ENCODE results near the gene LMBR1.

Gene LMBR1

GRCh38 chr7:156793334-156793733 is 99.6 kb downstream of the LMBR1 start:
- H2AFZ ChIP-seq (ENCODE audit: low read depth, low read length, severe bottlenecking) = no peak overlapping the region
- H3K9me3 ChIP-seq (ENCODE audit: insufficient read depth, low read length) = no peaks in the 10 kb centered on the region
- no peaks in the 10 kb centered on the region; the same call in 1 of the 2 replicates for H3K36me3 ChIP-seq (ENCODE audit: low read length)
- TF ChIP-seq CTCF (IDR thresholded peaks at IDR 0.05; ENCODE audit: insufficient read depth, low read length, poor library complexity, severe bottlenecking) (no peak), EZH2phosphoT487 (conservative IDR thresholded peaks at IDR 0.05; ENCODE audit: low read length) (no peak)
- H3K79me2 ChIP-seq (ENCODE audit: insufficient read depth, low read length) = no peaks in the 10 kb centered on the region
- no peak overlapping the region for H3K9ac ChIP-seq (ENCODE audit: low read length)
- H3K27ac ChIP-seq (ENCODE audit: low read depth, low read length) = no peak overlapping the region
- H3K4me3 ChIP-seq (ENCODE audit: insufficient read depth, low read length, poor library complexity, severe bottlenecking) = no peak overlapping the region
- H4K20me1 ChIP-seq (ENCODE audit: low read depth, low read length) = no peaks in the 10 kb centered on the region
- H3F3A ChIP-seq (ENCODE audit: insufficient read depth) = no peaks in the 10 kb centered on the region
- H3K27me3 ChIP-seq (ENCODE audit: low read length) = no peaks in the 10 kb centered on the region
- no peak overlapping the region for H3K4me2 ChIP-seq (ENCODE audit: low read depth, low read length, poor library complexity, severe bottlenecking)
- no peaks in the 10 kb centered on the region for H3K9me2 ChIP-seq (replicated peaks; ENCODE audit: insufficient read depth, low read length)

GRCh38 chr7:156792611-156793010 is 100.4 kb downstream of the LMBR1 start:
- no peaks in the 10 kb centered on the region for H4K20me1 ChIP-seq (ENCODE audit: low read depth, low read length)
- no peaks in the 10 kb centered on the region for H3F3A ChIP-seq (ENCODE audit: insufficient read depth)
- TF ChIP-seq CTCF (IDR thresholded peaks at IDR 0.05; ENCODE audit: insufficient read depth, low read length, poor library complexity, severe bottlenecking) (no peak), EZH2phosphoT487 (conservative IDR thresholded peaks at IDR 0.05; ENCODE audit: low read length) (no peak)
- H3K27ac ChIP-seq (ENCODE audit: low read depth, low read length) = no peak overlapping the region
- H3K79me2 ChIP-seq (ENCODE audit: insufficient read depth, low read length) = no peaks in the 10 kb centered on the region
- H2AFZ ChIP-seq (ENCODE audit: low read depth, low read length, severe bottlenecking) = no peak overlapping the region
- H3K4me2 ChIP-seq (ENCODE audit: low read depth, low read length, poor library complexity, severe bottlenecking) = no peak overlapping the region
- H3K36me3 ChIP-seq (ENCODE audit: low read length) = no peaks in the 10 kb centered on the region; the same call in 1 of the 2 replicates
- no peaks in the 10 kb centered on the region for H3K27me3 ChIP-seq (ENCODE audit: low read length)
- H3K9ac ChIP-seq (ENCODE audit: low read length) = no peak overlapping the region
- no peaks in the 10 kb centered on the region for H3K9me3 ChIP-seq (ENCODE audit: insufficient read depth, low read length)
- no peak overlapping the region for H3K4me3 ChIP-seq (ENCODE audit: insufficient read depth, low read length, poor library complexity, severe bottlenecking)
- H3K9me2 ChIP-seq (replicated peaks; ENCODE audit: insufficient read depth, low read length) = no peaks in the 10 kb centered on the region

GRCh38 chr7:156791241-156791640 is 101.7 kb downstream of the LMBR1 start:
- no peak overlapping the region for H3K27ac ChIP-seq (ENCODE audit: low read depth, low read length)

More at GRCh38 chr7:156791241-156791640, 101.7 kb downstream of the LMBR1 start:
- Histone ChIP-seq H3K36me3 (ENCODE audit: low read length) (no peaks in the 10 kb centered on the region; the same call in 1 of the 2 replicates), H3K4me2 (ENCODE audit: low read depth, low read length, poor library complexity, severe bottlenecking) (no peak overlapping the region), H2AFZ (ENCODE audit: low read depth, low read length, severe bottlenecking) (no peak overlapping the region), H3K9ac (ENCODE audit: low read length) (no peak overlapping the region), H3K27me3 (ENCODE audit: low read length) (no peaks in the 10 kb centered on the region), H3K9me2 (replicated peaks; ENCODE audit: insufficient read depth, low read length) (no peaks in the 10 kb centered on the region), H3K4me3 (ENCODE audit: insufficient read depth, low read length, poor library complexity, severe bottlenecking) (no peak overlapping the region), H3K9me3 (ENCODE audit: insufficient read depth, low read length) (no peaks in the 10 kb centered on the region), H3F3A (ENCODE audit: insufficient read depth) (no peaks in the 10 kb centered on the region), H4K20me1 (ENCODE audit: low read depth, low read length) (no peaks in the 10 kb centered on the region), H3K79me2 (ENCODE audit: insufficient read depth, low read length) (no peaks in the 10 kb centered on the region)
- TF ChIP-seq CTCF (IDR thresholded peaks at IDR 0.05; ENCODE audit: insufficient read depth, low read length, poor library complexity, severe bottlenecking) = no peak
- TF ChIP-seq EZH2phosphoT487 (conservative IDR thresholded peaks at IDR 0.05; ENCODE audit: low read length) = no peak
